Stimulated activated CD8-positive, alpha-beta memory T cell treated with anti-CD3 and anti-CD28 coated beads, Interleukin-4, amount 100 ng/mL, for 1 hour (primary cell): Measurements from ENCODE around the gene ITGAV.

ENCODE experiments used
- DNase-seq, 2 donors: peaks; one replicate each; pipeline ENCODE4 v3.0.0-alpha.2; 2020; ENCODE audit warnings: low read depth in 2 of 2, low spot score in 1 of 2

Gene ITGAV

GRCh38 chr2:186716004-186716403, 126.1 kb downstream of the ITGAV start:
- no peak for DNase-seq

- no peak for DNase-seq
Observed at GRCh38 chr2:186716899-186717298, 127.0 kb downstream of the ITGAV start.

- DNase-seq = no peak
Observed at GRCh38 chr2:186717320-186718007, 127.6 kb downstream of the ITGAV start.

- no peak for DNase-seq
Observed at GRCh38 chr2:186718122-186718521, 128.3 kb downstream of the ITGAV start.

- DNase-seq = no peak
Observed at GRCh38 chr2:186718903-186719302, 129.0 kb downstream of the ITGAV start.

- no peak for DNase-seq
Observed at GRCh38 chr2:186721956-186722355, 132.1 kb downstream of the ITGAV start.

- no peak for DNase-seq
Observed at GRCh38 chr2:186724736-186725135, 134.9 kb downstream of the ITGAV start.

- DNase-seq = no peak
Observed at GRCh38 chr2:186725783-186726182, 135.9 kb downstream of the ITGAV start.

- DNase-seq = no peak
Observed at GRCh38 chr2:186726938-186727337, 137.1 kb downstream of the ITGAV start.

GRCh38 chr2:186728631-186729030, 138.8 kb downstream of the ITGAV start:
- no peak for DNase-seq
